A549 treated with RU486 at 1 μM for 4 hours (cell line): Measurements from ENCODE around the gene F8A1. TPM values are rescaled to one million over a fixed set of nuclear protein-coding genes. Genes with fewer than 3 reads are reported as not detected.

Experiments used
- total RNA-seq: library from RNA; stranded (reverse); fragments of 200-300 nt; extraction: Qiagen RNA extraction; gene quantifications from 5 replicates; pipeline ENCODE4 v1.2.3, GENCODE V29; 2022; ENCODE audit warnings: low read depth

Gene F8A1
- 64.5 to 112 TPM (median 105 TPM) in 5 replicates for total RNA-seq

GRCh38 chrX:154886069-154886788, at the start of gene F8A1:
TSS of gene F8A1 (plus strand) at chrX:154886355. CDS start at chrX:154886375, 20 bp downstream.

Other genes starting within 250 kb of the F8A1 start
- gene CTAG2, start 232.8 kb upstream of the F8A1 start, total RNA-seq, result not detected in 5 replicates
- 0.26 to 0.57 TPM (median 0.49 TPM) in 5 replicates for gene GAB3, start 135.3 kb upstream of the F8A1 start, total RNA-seq
- 157 to 223 TPM (median 174 TPM) in 5 replicates for gene DKC1, start 123.5 kb upstream of the F8A1 start, total RNA-seq
- gene MPP1, start 80.9 kb upstream of the F8A1 start, total RNA-seq, result 16.3 to 17.3 TPM (median 16.8 TPM) in 5 replicates
- gene SMIM9, start 51.7 kb upstream of the F8A1 start, total RNA-seq, result not detected in 5 replicates
- 3.2 to 4.9 TPM (median 4.4 TPM) in 5 replicates for gene F8, start 136.4 kb downstream of the F8A1 start, total RNA-seq
- gene FUNDC2, start 140.5 kb downstream of the F8A1 start, total RNA-seq, result 90.7 to 127 TPM (median 104 TPM) in 5 replicates
- gene CMC4, start 184.8 kb downstream of the F8A1 start, total RNA-seq, result 14.5 to 22.2 TPM (median 17.3 TPM) in 5 replicates
- 15.0 to 21.5 TPM (median 16.8 TPM) in 5 replicates for gene MTCP1, start 184.8 kb downstream of the F8A1 start, total RNA-seq
- 20.2 to 29.6 TPM (median 25.2 TPM) in 5 replicates for gene BRCC3, start 185.2 kb downstream of the F8A1 start, total RNA-seq